K562 (cell line): ENCODE results near the gene PGBD1. TPM values are rescaled to one million over a fixed set of nuclear protein-coding genes. Genes with fewer than 3 reads are reported as not detected.

Experiments
- DPF2 ChIP-seq: fragments of 450-650 bp; IDR thresholded peaks from 2 replicates; pipeline ENCODE4 v1.6.1; 2016
- HNRNPL ChIP-seq: fragments of 200-400 bp; formaldehyde crosslinking; IDR thresholded peaks from 2 replicates; pipeline ENCODE4 v1.6.1; 2017; ENCODE audit warnings: low read depth, mild to moderate bottlenecking, low read length
- L3MBTL2 ChIP-seq: fragments of 450-650 bp; IDR thresholded peaks from 2 replicates; pipeline ENCODE4 v1.6.1; 2016; ENCODE audit warnings: mild to moderate bottlenecking, moderate library complexity
- MTA1 ChIP-seq: fragments of 450-650 bp; IDR thresholded peaks from 2 replicates; pipeline ENCODE4 v1.6.1; 2017; ENCODE audit warnings: borderline replicate concordance
- NCOR1 ChIP-seq: fragments of 450-650 bp; IDR thresholded peaks from 2 replicates; pipeline ENCODE4 v1.6.1; 2016; ENCODE audit warnings: mild to moderate bottlenecking, moderate library complexity
- PTBP1 ChIP-seq: fragments of 200-400 bp; formaldehyde crosslinking; IDR thresholded peaks from 2 replicates; pipeline ENCODE4 v1.6.1; 2017; ENCODE audit warnings: low read depth, low read length
- SMAD1 ChIP-seq: fragments of 150-350 bp; IDR thresholded peaks from 2 replicates; pipeline ENCODE4 v1.6.1; 2014; ENCODE audit warnings: low read length, low read depth; ENCODE audit not compliant: partially characterized antibody
- TAL1 ChIP-seq: fragments of 450-650 bp; IDR thresholded peaks from 2 replicates; pipeline ENCODE4 v1.6.1; 2016; ENCODE audit warnings: mild to moderate bottlenecking
- XRCC3 ChIP-seq: fragments of 450-650 bp; IDR thresholded peaks from 2 replicates; pipeline ENCODE4 v1.6.1; 2017; ENCODE audit warnings: mild to moderate bottlenecking, moderate library complexity
- ZFP1 ChIP-seq: fragments of 450-650 bp; formaldehyde crosslinking; IDR thresholded peaks from 2 replicates; pipeline ENCODE4 v1.4.0; 2020; ENCODE audit warnings: mild to moderate bottlenecking, mixed read lengths
- ZFX ChIP-seq: sonication (generic); formaldehyde crosslinking; IDR thresholded peaks from 2 replicates; pipeline ENCODE4 v1.8.0; 2022; ENCODE audit warnings: mild to moderate bottlenecking, missing genetic modification reagents, moderate library complexity
- ZKSCAN1 ChIP-seq: fragments of 150-350 bp; IDR thresholded peaks from 2 replicates; pipeline ENCODE4 v1.6.1; 2016; ENCODE audit warnings: low read depth, low read length
- ZKSCAN8 ChIP-seq: fragments of 200-800 bp; sonication (Bioruptor generic); IDR thresholded peaks from 2 replicates; pipeline ENCODE4 v1.6.1; 2016; ENCODE audit warnings: missing genetic modification characterization, missing compliant biosample characterization
- polyA plus RNA-seq, 8 experiments: library from polyadenylated mRNA; depleted of rRNA in 4 of 8; stranded (reverse) in 5 of 8; unstranded in 3 of 8; fragments of >200 nt; fragmentation: Nextera tagmentation in 2 of 8; fragmentation: Illumina TruSeq in 1 of 8; extraction: Ambion mirVana in 2 of 8; extraction: Trizol in 1 of 8; gene quantifications; 2 replicates each; pipeline versions ENCODE4 v1.2.1 to v1.2.3, GENCODE V29; 2011 to 2014; ENCODE audit warnings: inconsistent platforms in 1 of 8, missing spikeins in 1 of 8
- total RNA-seq, 7 experiments: library from RNA; depleted of rRNA in 6 of 7; stranded (reverse); fragments of >200 nt in 6 of 7; fragmentation: Illumina TruSeq in 2 of 7; extraction: Trizol in 2 of 7; gene quantifications; 2 replicates each; pipeline versions ENCODE4 v1.2.1 to v1.2.3, GENCODE V29; 2011 to 2021; ENCODE audit warnings: low replicate concordance in 1 of 7
- TF ChIP-seq, protein P1 (sequence below), 2 experiments: fragments of 450-650 bp; formaldehyde crosslinking in 1 of 2; IDR thresholded peaks; 2 replicates each; pipeline versions ENCODE4 v1.4.0 to v1.6.1; 2014 to 2020; ENCODE audit warnings: mild to moderate bottlenecking in 2 of 2, borderline replicate concordance in 1 of 2, low read depth in 1 of 2
- TF ChIP-seq, protein P2 (sequence below): fragments of 250-450 bp; sonication (Bioruptor Pico); IDR thresholded peaks from 2 replicates; pipeline ENCODE4 v1.5.0; 2021
- TF ChIP-seq, protein P3 (sequence below): sonication (generic); formaldehyde crosslinking; IDR thresholded peaks from 2 replicates; pipeline ENCODE4 v1.8.1; 2023; ENCODE audit warnings: mild to moderate bottlenecking, missing genetic modification reagents
- TF ChIP-seq, protein P4 (sequence below): sonication (generic); formaldehyde crosslinking; IDR thresholded peaks from 2 replicates; pipeline ENCODE4 v1.8.0; 2022; ENCODE audit warnings: mild to moderate bottlenecking, missing genetic modification reagents
- TF ChIP-seq, protein P5 (sequence below): fragments of 450-650 bp; IDR thresholded peaks from 2 replicates; pipeline ENCODE4 v1.6.1; 2016

Gene PGBD1
- total and polyA plus RNA-seq, 9 of the 15 experiments (the other 6 are each of a cell fraction or from before 2014, with no cell fraction given) = 3.3 to 9.0 (median 7.3) TPM

DNA sequence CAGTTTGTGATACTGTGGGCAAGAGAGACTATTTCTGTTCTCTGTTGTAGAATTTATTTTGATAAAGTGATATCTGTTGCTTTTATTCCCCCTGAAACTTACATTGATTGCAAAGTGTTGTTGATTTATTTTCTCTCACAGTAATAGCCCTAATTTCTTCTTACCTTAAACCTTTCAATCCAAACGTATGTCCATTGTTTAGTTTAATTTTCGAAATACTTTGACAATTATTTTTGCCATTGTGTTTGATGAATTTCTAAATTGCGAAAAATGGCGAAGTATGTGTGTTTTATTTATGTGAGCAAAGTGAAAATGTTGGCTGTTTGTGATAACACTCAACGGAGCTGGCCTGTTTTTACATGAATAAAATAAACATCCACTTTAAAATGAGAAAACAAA is 14.8 kb upstream of the PGBD1 start (continued):
- TF ChIP-seq, protein P1, sequence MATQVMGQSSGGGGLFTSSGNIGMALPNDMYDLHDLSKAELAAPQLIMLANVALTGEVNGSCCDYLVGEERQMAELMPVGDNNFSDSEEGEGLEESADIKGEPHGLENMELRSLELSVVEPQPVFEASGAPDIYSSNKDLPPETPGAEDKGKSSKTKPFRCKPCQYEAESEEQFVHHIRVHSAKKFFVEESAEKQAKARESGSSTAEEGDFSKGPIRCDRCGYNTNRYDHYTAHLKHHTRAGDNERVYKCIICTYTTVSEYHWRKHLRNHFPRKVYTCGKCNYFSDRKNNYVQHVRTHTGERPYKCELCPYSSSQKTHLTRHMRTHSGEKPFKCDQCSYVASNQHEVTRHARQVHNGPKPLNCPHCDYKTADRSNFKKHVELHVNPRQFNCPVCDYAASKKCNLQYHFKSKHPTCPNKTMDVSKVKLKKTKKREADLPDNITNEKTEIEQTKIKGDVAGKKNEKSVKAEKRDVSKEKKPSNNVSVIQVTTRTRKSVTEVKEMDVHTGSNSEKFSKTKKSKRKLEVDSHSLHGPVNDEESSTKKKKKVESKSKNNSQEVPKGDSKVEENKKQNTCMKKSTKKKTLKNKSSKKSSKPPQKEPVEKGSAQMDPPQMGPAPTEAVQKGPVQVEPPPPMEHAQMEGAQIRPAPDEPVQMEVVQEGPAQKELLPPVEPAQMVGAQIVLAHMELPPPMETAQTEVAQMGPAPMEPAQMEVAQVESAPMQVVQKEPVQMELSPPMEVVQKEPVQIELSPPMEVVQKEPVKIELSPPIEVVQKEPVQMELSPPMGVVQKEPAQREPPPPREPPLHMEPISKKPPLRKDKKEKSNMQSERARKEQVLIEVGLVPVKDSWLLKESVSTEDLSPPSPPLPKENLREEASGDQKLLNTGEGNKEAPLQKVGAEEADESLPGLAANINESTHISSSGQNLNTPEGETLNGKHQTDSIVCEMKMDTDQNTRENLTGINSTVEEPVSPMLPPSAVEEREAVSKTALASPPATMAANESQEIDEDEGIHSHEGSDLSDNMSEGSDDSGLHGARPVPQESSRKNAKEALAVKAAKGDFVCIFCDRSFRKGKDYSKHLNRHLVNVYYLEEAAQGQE (IDR thresholded peaks at IDR 0.05; ENCODE audit: borderline replicate concordance) = no peak
- TF ChIP-seq, protein P1 (CRISPR knock-in tag; IDR thresholded peaks at IDR 0.05; ENCODE audit: low read depth) = no peak
- TF ChIP-seq ZKSCAN1 (no peak), ZKSCAN8 (CRISPR knock-in tag) (no peak), ZFP1 (no peak), NCOR1 (0 out of 2 replicates have a peak, but pooled peaks have one; percentile 11), TAL1 (0 out of 2 replicates have a peak, but pooled peaks have one; percentile 8), DPF2 (no peak), L3MBTL2 (no peak), HNRNPL (no peak), MTA1 (no peak; the same call in 1 of the 2 replicates), ZFX (no peak), SMAD1 (no peak), XRCC3 (0 out of 2 replicates have a peak, but pooled peaks have one; percentile 50), PTBP1 (no peak)
- TF ChIP-seq, protein P2, sequence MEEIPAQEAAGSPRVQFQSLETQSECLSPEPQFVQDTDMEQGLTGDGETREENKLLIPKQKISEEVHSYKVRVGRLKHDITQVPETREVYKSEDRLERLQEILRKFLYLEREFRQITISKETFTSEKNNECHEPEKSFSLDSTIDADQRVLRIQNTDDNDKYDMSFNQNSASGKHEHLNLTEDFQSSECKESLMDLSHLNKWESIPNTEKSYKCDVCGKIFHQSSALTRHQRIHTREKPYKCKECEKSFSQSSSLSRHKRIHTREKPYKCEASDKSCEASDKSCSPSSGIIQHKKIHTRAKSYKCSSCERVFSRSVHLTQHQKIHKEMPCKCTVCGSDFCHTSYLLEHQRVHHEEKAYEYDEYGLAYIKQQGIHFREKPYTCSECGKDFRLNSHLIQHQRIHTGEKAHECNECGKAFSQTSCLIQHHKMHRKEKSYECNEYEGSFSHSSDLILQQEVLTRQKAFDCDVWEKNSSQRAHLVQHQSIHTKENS (CRISPR knock-in tag) = no peak
- TF ChIP-seq, protein P3, sequence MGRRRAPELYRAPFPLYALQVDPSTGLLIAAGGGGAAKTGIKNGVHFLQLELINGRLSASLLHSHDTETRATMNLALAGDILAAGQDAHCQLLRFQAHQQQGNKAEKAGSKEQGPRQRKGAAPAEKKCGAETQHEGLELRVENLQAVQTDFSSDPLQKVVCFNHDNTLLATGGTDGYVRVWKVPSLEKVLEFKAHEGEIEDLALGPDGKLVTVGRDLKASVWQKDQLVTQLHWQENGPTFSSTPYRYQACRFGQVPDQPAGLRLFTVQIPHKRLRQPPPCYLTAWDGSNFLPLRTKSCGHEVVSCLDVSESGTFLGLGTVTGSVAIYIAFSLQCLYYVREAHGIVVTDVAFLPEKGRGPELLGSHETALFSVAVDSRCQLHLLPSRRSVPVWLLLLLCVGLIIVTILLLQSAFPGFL (CRISPR knock-in tag) = no peak
- TF ChIP-seq, protein P4, sequence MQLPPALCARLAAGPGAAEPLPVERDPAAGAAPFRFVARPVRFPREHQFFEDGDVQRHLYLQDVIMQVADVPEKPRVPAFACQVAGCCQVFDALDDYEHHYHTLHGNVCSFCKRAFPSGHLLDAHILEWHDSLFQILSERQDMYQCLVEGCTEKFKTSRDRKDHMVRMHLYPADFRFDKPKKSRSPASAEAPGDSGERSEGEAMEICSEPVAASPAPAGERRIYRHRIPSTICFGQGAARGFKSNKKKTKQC = no peak
- TF ChIP-seq, protein P5, sequence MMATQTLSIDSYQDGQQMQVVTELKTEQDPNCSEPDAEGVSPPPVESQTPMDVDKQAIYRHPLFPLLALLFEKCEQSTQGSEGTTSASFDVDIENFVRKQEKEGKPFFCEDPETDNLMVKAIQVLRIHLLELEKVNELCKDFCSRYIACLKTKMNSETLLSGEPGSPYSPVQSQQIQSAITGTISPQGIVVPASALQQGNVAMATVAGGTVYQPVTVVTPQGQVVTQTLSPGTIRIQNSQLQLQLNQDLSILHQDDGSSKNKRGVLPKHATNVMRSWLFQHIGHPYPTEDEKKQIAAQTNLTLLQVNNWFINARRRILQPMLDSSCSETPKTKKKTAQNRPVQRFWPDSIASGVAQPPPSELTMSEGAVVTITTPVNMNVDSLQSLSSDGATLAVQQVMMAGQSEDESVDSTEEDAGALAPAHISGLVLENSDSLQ = no peak
